ENCODE data around the gene SH3GL1. TPM values are rescaled to one million over a fixed set of nuclear protein-coding genes. Genes with fewer than 3 reads are reported as not detected.

The SH3GL1 gene
- polyA plus RNA-seq, 1 donor, result 120 TPM

DNA sequence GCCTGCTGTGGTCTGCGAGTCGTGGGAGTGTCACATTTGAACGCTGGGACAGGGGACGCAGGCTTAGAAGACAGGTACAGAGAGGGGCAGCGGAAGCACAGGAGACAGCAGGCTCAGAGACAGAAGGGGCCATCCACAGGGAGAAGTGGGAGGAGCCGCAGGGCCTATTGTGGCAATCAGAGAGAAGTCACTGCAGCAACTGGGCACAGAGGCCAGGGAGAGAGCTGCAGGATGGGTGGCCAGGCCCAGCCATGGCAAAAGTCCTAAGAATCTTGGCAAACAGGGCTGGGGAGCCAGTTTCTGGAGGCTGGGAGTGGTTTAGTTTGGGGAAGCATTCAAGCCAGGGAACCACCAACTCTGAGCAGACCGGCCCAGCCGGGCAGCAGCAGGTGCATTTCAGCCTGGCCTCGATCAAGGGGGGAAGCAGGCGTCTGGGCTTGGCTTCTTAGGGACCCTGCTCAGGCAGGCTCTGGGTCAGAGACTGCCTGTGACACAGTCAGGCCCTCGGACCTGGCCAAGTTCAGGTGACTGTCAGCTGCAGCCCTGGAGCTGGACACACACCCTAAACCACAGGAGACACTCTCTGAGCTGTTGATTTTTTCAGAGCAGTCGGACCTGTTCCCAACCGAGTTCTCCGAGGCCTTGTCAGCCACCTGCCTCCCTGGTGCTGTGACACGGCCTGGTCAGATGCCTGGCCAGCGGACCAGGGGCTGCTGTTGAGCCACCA, 11.8 kb downstream of the SH3GL1 start:
- peak in 1 of 2 donors; percentile 65 for DNase-seq

DNA sequence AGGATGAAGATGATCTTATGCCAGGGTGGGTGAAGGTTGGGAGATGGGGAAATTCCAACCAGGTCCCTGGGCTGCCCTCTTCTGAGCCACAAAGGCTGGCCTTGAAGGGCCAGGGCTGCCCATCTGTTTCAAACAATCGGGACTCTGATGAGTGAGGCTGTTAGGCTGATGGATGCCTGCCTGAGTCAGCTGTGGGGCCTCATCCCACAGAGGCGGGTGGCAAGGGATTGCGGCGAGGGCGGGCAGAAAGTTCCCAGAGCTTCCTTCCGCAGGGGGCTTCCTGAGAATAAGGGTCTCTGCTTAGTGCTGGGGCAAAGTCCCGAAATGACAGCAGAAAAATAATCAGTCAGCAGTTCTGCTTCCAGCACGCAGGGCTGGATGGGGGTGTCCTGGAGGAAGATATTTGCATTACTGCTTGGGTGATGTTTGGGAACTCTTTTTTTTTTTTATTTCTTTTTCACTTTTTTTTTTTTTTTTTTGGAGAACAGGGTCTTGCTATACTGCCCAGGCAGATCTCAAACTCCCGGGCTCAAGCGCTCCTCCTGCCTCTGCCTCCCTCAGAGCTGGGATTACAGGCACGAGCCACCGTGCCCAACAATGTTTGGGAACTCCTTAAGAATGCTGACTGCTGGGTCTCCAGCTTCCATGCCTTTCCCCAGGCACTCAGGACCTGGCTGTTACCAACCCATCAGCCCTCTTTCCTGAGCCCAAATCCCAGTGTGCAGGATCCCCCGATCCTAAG, 14.1 kb downstream of the SH3GL1 start:
- Histone ChIP-seq H3K9me3 (ENCODE audit: control insufficient read depth, low read depth, low read length) (no peaks in the 10 kb centered on the region), H3K27ac (ENCODE audit: low read length) (peak overlapping the region; percentile 83), H3K36me3 (ENCODE audit: control insufficient read depth, insufficient read depth, low read length) (peaks cover 39% of the 10 kb centered on the region), H3K4me1 (ENCODE audit: control insufficient read depth, insufficient read depth, low read length) (peaks cover 64% of the 10 kb centered on the region), H3K4me3 (ENCODE audit: low read length) (no peak overlapping the region), H3K27me3 (ENCODE audit: control insufficient read depth, insufficient read depth, low read length) (no peaks in the 10 kb centered on the region)
- 100% methylated on average over 1 of the region's 13 CpGs for WGBS (ENCODE audit: insufficient coverage, low lambda C conversion rate)
- DNase-seq, result no peak

More for the DNA sequence above, 11.8 kb downstream of the SH3GL1 start:
- Histone ChIP-seq H3K27me3 (ENCODE audit: control insufficient read depth, insufficient read depth, low read length) (no peaks in the 10 kb centered on the region), H3K4me3 (ENCODE audit: low read length) (no peak overlapping the region), H3K9me3 (ENCODE audit: control insufficient read depth, low read depth, low read length) (no peaks in the 10 kb centered on the region), H3K4me1 (ENCODE audit: control insufficient read depth, insufficient read depth, low read length) (peaks cover 78% of the 10 kb centered on the region), H3K27ac (ENCODE audit: low read length) (peak overlapping the region; percentile 96), H3K36me3 (ENCODE audit: control insufficient read depth, insufficient read depth, low read length) (peaks cover 33% of the 10 kb centered on the region)
- WGBS (ENCODE audit: insufficient coverage, low lambda C conversion rate), result no CpG with 5 or more reads among the region's 16 CpGs

DNA sequence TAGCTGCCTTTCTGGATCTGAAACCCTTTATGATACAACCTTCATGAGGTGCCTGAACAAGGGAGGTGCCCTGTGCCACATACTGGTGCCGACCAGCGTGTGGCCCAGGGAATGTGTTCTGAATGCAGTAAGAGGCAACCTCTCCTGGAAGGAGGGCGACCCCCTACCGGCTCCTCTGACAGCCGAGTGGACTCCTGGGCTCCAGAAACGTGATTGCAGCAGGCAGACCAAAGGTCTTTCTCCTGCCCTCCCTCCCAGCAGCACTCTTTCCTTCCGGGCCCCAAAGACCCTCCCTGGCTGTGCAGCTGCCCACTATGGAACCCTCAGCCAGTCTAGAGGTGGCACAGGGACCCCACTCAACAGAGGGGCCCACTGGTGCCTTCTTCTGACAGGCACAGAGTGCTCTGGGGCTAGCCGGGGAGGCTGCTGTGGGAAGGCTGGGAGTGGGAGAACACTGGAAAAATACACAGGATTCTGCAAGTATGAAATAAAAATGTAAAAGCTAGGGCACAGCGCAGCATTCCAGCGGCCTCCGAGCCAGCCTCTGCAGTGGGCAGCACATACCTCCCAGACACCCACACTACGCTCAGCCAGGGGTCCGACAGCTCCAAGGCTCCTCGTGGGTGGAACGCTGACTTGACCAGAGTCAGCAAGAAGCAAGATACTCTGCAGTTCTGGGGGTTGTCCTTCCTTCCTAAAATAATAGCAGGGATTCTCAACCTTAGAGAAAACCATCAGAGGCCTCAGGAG, 14.9 kb downstream of the SH3GL1 start:
- H3K36me3 ChIP-seq (ENCODE audit: control insufficient read depth, insufficient read depth, low read length), result peaks cover 39% of the 10 kb centered on the region
- DNase-seq, result peak; percentile 81 to 84
- peaks cover 58% of the 10 kb centered on the region for H3K4me1 ChIP-seq (ENCODE audit: control insufficient read depth, insufficient read depth, low read length)

DNA sequence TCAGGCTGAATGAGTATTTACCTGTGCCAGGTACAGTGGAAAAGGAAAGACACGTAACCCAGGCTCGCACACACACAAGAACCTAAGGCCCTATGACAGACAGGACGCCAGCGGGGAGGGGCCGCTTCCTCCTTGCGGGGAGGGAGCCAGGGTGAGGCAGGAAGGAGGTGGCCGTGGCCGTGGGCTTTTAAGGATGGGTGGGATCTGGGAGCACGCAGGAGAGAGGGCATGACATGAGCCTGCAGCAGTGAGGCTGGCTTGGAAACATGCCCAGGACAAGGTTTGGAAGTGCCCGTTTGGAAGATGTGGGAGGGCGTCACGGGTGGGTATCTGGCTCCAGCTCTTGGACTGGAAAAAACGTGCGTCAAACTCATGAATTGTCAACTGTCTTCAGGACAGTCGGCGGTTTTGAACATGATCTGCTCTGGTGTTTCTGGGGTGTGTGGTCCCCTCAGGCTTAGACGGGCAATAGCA, 20.1 kb downstream of the SH3GL1 start:
- DNase-seq, result no peak
- no CpG with 5 or more reads among the region's 17 CpGs for WGBS (ENCODE audit: insufficient coverage, low lambda C conversion rate)
- no peak overlapping the region for H3K27ac ChIP-seq (ENCODE audit: low read length)
- peaks cover 41% of the 10 kb centered on the region for H3K36me3 ChIP-seq (ENCODE audit: control insufficient read depth, insufficient read depth, low read length)
- no peaks in the 10 kb centered on the region for H3K27me3 ChIP-seq (ENCODE audit: control insufficient read depth, insufficient read depth, low read length)
- no peak overlapping the region for H3K4me3 ChIP-seq (ENCODE audit: low read length)
- H3K4me1 ChIP-seq (ENCODE audit: control insufficient read depth, insufficient read depth, low read length), result peaks cover 58% of the 10 kb centered on the region
- H3K9me3 ChIP-seq (ENCODE audit: control insufficient read depth, low read depth, low read length), result no peaks in the 10 kb centered on the region

More for the DNA sequence above, 14.9 kb downstream of the SH3GL1 start:
- Histone ChIP-seq H3K4me3 (ENCODE audit: low read length) (no peak overlapping the region), H3K9me3 (ENCODE audit: control insufficient read depth, low read depth, low read length) (no peaks in the 10 kb centered on the region), H3K27ac (ENCODE audit: low read length) (peak overlapping the region; percentile 83), H3K27me3 (ENCODE audit: control insufficient read depth, insufficient read depth, low read length) (no peaks in the 10 kb centered on the region)
- no CpG with 5 or more reads among the region's 15 CpGs for WGBS (ENCODE audit: insufficient coverage, low lambda C conversion rate)

DNA sequence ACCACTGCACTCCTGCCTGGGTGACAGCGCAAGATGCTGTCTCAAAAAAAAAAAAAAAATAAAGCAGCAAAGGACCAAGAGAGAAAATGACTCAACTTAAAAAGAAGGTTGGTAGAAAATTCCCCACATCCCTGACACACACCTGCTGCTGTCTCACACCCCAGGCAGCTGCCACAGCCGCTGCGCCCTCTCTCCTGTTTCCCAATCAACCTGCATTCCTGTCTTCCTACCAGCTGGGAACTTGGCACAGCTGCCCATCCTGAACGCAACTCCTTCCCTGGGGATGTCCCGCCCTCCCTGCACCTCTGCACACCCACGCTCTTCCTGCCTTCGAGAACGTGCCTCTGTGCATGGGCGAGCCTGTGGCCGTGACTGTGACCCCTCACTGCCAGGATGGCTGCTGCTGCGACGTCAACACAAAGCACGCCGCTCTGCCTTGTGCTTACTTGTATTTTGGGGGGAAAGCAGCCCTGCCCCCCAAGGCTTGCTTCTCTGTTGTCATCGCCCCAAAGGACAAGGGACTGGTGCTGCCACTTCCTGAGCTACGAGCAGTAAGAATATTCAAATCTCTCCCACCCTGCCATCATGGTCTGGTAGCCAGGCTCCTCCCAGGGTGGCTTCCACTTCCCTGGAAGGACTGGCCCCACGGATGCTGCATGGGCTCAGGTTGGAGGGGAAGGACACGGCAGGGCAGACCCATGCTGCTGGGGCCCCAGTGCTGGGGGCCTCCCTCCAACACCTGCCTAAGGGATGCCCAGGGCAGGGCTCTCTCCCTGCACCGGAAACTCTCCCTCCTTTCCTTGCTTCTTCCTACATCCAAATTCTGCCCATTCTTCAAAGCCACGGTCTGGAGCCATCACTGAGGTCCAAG, 20.7 kb downstream of the SH3GL1 start:
- WGBS (ENCODE audit: insufficient coverage, low lambda C conversion rate), result no CpG with 5 or more reads among the region's 20 CpGs
- H3K4me1 ChIP-seq (ENCODE audit: control insufficient read depth, insufficient read depth, low read length), result peaks cover 59% of the 10 kb centered on the region
- H3K4me3 ChIP-seq (ENCODE audit: low read length), result no peak overlapping the region
- no peak for DNase-seq
- no peaks in the 10 kb centered on the region for H3K9me3 ChIP-seq (ENCODE audit: control insufficient read depth, low read depth, low read length)
- no peaks in the 10 kb centered on the region for H3K27me3 ChIP-seq (ENCODE audit: control insufficient read depth, insufficient read depth, low read length)
- peak overlapping the region; percentile 18 for H3K27ac ChIP-seq (ENCODE audit: low read length)
- H3K36me3 ChIP-seq (ENCODE audit: control insufficient read depth, insufficient read depth, low read length), result peaks cover 39% of the 10 kb centered on the region

DNA sequence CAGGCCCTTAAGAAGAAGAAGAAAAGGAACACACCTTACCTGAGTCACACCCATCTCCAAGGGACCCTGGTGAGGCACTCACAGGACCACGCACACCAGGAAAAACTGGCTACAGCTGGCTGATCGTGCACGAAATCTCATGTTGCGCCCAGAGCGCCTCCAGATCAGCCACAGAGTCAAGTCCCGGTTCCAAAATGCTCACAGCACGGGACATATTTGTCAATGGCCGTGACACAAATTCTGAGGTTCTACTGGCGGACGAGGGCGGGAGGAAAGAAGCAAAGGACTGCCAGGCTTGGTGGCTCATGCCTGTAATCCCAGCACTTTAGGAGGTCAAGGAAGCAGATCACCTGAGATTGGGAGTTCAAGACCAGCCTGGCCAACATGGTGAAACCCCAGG, 21.5 kb downstream of the SH3GL1 start:
- H3K4me1 ChIP-seq (ENCODE audit: control insufficient read depth, insufficient read depth, low read length), result peaks cover 62% of the 10 kb centered on the region
- peaks cover 31% of the 10 kb centered on the region for H3K36me3 ChIP-seq (ENCODE audit: control insufficient read depth, insufficient read depth, low read length)
- no peak overlapping the region for H3K4me3 ChIP-seq (ENCODE audit: low read length)
- H3K27ac ChIP-seq (ENCODE audit: low read length), result no peak overlapping the region
- no peaks in the 10 kb centered on the region for H3K9me3 ChIP-seq (ENCODE audit: control insufficient read depth, low read depth, low read length)
- DNase-seq, result no peak
- no peaks in the 10 kb centered on the region for H3K27me3 ChIP-seq (ENCODE audit: control insufficient read depth, insufficient read depth, low read length)
- WGBS (ENCODE audit: insufficient coverage, low lambda C conversion rate), result no CpG with 5 or more reads among the region's 11 CpGs

DNA sequence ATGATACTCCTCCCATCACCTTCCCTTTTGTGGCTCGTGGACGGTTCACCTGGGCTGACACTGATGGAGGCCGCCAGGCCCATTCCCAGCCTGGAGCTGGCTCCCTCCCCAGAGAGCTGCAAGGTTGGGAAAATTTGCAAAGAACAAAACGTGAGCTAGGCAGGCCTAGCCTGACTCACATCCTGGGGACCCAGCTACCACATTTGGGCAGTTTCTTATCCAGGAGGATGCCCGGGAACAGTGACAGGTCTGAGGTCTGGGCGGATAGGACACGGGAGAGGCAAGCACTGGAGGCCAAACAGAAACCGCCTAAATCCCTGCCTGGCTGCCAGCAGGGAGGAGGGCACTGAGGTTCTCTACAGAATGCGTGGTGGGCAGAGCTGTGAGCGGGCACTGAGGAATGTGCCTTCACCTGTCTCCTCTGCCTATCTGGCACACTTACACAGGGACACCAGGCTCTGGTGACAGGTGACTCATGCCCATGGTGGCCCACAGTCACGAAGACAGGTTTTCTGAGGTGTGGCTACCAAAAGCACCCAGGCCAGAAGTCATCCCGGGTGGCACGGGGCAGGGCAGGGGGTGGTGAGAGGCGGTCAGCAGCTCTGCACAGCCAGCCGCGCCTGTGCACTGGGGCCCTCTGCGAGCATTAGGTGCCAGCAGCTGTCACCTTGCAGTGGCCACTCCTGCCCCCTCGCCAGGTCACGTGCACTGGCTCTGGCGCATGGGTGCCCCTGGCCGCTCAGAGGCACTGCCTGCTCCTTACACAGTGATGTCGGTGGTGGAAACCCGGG, 23.2 kb downstream of the SH3GL1 start:
- Histone ChIP-seq H3K9me3 (ENCODE audit: control insufficient read depth, low read depth, low read length) (peaks cover 3% of the 10 kb centered on the region), H3K27me3 (ENCODE audit: control insufficient read depth, insufficient read depth, low read length) (no peaks in the 10 kb centered on the region), H3K27ac (ENCODE audit: low read length) (peak overlapping the region; percentile 95), H3K4me3 (ENCODE audit: low read length) (no peak overlapping the region), H3K4me1 (ENCODE audit: control insufficient read depth, insufficient read depth, low read length) (peaks cover 79% of the 10 kb centered on the region), H3K36me3 (ENCODE audit: control insufficient read depth, insufficient read depth, low read length) (peaks cover 30% of the 10 kb centered on the region)
- WGBS (ENCODE audit: insufficient coverage, low lambda C conversion rate), result no CpG with 5 or more reads among the region's 23 CpGs
- DNase-seq, result no peak

DNA sequence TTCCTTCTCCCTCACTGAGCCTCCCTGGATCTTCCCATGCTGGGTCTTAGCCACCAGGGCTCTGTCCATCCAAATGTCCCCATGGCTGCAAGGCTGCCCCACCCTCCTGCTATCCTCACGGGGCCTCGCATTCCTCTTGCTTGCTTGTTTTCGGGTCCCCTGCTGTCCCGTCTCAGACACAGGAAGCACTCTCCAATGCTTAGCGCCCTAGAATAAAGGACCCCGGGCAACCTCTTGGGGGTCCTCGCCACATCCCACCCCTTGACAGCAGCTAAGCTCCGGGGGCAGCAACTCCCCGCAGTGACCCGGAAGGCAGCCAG, 23.7 kb downstream of the SH3GL1 start:
- peaks cover 81% of the 10 kb centered on the region for H3K4me1 ChIP-seq (ENCODE audit: control insufficient read depth, insufficient read depth, low read length)
- H3K4me3 ChIP-seq (ENCODE audit: low read length), result no peak overlapping the region
- H3K36me3 ChIP-seq (ENCODE audit: control insufficient read depth, insufficient read depth, low read length), result peaks cover 34% of the 10 kb centered on the region
- peaks cover 3% of the 10 kb centered on the region for H3K9me3 ChIP-seq (ENCODE audit: control insufficient read depth, low read depth, low read length)
- H3K27ac ChIP-seq (ENCODE audit: low read length), result peak overlapping the region; percentile 95
- WGBS (ENCODE audit: insufficient coverage, low lambda C conversion rate), result no CpG with 5 or more reads among the region's 10 CpGs
- DNase-seq, result no peak
- H3K27me3 ChIP-seq (ENCODE audit: control insufficient read depth, insufficient read depth, low read length), result no peaks in the 10 kb centered on the region

DNA sequence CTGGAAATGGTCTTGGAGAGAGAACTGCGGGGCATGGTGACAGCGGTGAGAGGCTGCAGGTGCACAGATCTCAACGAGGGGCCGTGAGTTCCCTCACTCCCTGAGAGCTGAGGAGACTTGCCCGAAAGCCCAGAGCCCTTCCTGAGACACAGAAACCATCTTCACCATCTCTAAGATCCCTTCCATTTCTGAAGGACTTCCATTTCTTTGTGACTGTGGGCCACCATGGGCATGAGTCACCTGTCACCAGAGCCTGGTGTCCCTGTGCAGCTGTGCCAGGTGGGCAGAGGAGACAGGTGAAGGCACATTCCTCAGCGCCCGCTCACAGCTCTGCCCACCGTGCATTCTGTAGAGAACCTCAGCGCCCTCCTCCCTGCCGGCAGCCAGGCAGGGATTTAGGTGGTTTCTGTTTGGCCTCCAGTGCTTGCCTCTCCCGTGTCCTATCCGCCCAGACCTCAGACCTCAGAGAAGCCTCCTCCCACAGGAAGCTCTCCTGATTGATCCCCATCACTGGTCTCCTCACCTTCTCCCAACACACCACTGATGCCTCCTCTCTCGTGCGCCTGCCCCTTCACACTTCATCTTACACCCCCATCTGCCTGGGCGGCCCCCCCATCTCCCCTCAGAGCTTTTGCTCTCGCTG, 24.2 kb downstream of the SH3GL1 start:
- peaks cover 85% of the 10 kb centered on the region for H3K4me1 ChIP-seq (ENCODE audit: control insufficient read depth, insufficient read depth, low read length)

More for the DNA sequence above, 24.2 kb downstream of the SH3GL1 start:
- Histone ChIP-seq H3K4me3 (ENCODE audit: low read length) (no peak overlapping the region), H3K27me3 (ENCODE audit: control insufficient read depth, insufficient read depth, low read length) (no peaks in the 10 kb centered on the region), H3K36me3 (ENCODE audit: control insufficient read depth, insufficient read depth, low read length) (peaks cover 38% of the 10 kb centered on the region), H3K9me3 (ENCODE audit: control insufficient read depth, low read depth, low read length) (peaks cover 3% of the 10 kb centered on the region), H3K27ac (ENCODE audit: low read length) (peak overlapping the region; percentile 95)
- WGBS (ENCODE audit: insufficient coverage, low lambda C conversion rate), result no CpG with 5 or more reads among the region's 16 CpGs
- no peak for DNase-seq

Data from large intestine (tissue), 3 donors.